Keratinocyte (primary cell): ENCODE data around the gene ABCC11. TPM values are rescaled to one million over a fixed set of nuclear protein-coding genes. Genes with fewer than 3 reads are reported as not detected.

ENCODE experiments used
- DNase-seq: peaks from one replicate; pipeline ENCODE4 v3.0.0-alpha.2; 2011; ENCODE audit warnings: low read depth, missing footprints, low spot score
- FAIRE-seq: peaks from 2 replicates; lab custom pipeline; 2011; peaks lifted over from hg19 to GRCh38; lab: Jason Lieb, UNC
- H2AFZ ChIP-seq: 2 replicates; pipeline ENCODE4 v1.6.0; 2012; ENCODE audit warnings: low read length, control low read depth, inconsistent platforms; ENCODE audit not compliant: control insufficient read depth
- H3K27ac ChIP-seq: 2 replicates; pipeline ENCODE4 v1.5.1; 2011; ENCODE audit warnings: low read length; ENCODE audit not compliant: control insufficient read depth, insufficient read depth
- H3K27me3 ChIP-seq: 3 replicates; pipeline ENCODE4 v1.6.0; 2011; ENCODE audit warnings: low read length; ENCODE audit not compliant: control insufficient read depth, insufficient read depth; ENCODE audit errors: extremely low read depth
- H3K36me3 ChIP-seq, 2 experiments: 2 replicates in 1 of 2; 3 replicates in 1 of 2; pipeline ENCODE4 v1.5.1; 2011; ENCODE audit warnings: low read length in 2 of 2, mild to moderate bottlenecking in 1 of 2; ENCODE audit not compliant: control insufficient read depth in 2 of 2, insufficient read depth in 2 of 2; ENCODE audit errors: extremely low read depth in 1 of 2
- H3K4me1 ChIP-seq: 3 replicates; pipeline ENCODE4 v1.5.1; 2011; ENCODE audit warnings: low read length; ENCODE audit not compliant: control insufficient read depth, insufficient read depth; ENCODE audit errors: extremely low read depth
- H3K4me2 ChIP-seq: 3 replicates; pipeline ENCODE4 v1.6.0; 2011; ENCODE audit warnings: low read depth, low read length; ENCODE audit not compliant: control insufficient read depth, insufficient read depth; ENCODE audit errors: extremely low read depth
- H3K4me3 ChIP-seq, 3 experiments: fragments of 200-600 bp in 1 of 3; sonication (generic) in 1 of 3; 2 replicates in 2 of 3; 3 replicates in 1 of 3; pipeline ENCODE4 v1.5.1; 2011 to 2016; ENCODE audit warnings: low read length in 3 of 3, mild to moderate bottlenecking in 3 of 3, control low read depth in 2 of 3, inconsistent platforms in 1 of 3, low read depth in 1 of 3, mixed read lengths in 1 of 3, mixed run types in 1 of 3, moderate library complexity in 1 of 3; ENCODE audit not compliant: control insufficient read depth in 2 of 3, insufficient read depth in 2 of 3; ENCODE audit errors: extremely low read depth in 1 of 3
- H3K79me2 ChIP-seq: 2 replicates; pipeline ENCODE4 v1.6.0; 2012; ENCODE audit warnings: low read length; ENCODE audit not compliant: control insufficient read depth, insufficient read depth
- H3K9ac ChIP-seq: 3 replicates; pipeline ENCODE4 v1.6.0; 2011; ENCODE audit warnings: low read length; ENCODE audit not compliant: control insufficient read depth, insufficient read depth; ENCODE audit errors: extremely low read depth
- H3K9me1 ChIP-seq: 3 replicates; pipeline ENCODE4 v1.6.0; 2011; ENCODE audit warnings: low read length; ENCODE audit not compliant: control insufficient read depth, insufficient read depth; ENCODE audit errors: extremely low read depth
- H3K9me3 ChIP-seq: 2 replicates; pipeline ENCODE4 v1.5.1; 2012; ENCODE audit warnings: low read depth, low read length; ENCODE audit not compliant: control insufficient read depth
- H4K20me1 ChIP-seq: 3 replicates; pipeline ENCODE4 v1.6.0; 2011; ENCODE audit warnings: low read length; ENCODE audit not compliant: control insufficient read depth, insufficient read depth; ENCODE audit errors: extremely low read depth
- EZH2 ChIP-seq: IDR thresholded peaks from one replicate; pipeline ENCODE4 v1.6.1; 2012; ENCODE audit warnings: inconsistent platforms, mild to moderate bottlenecking, low read length, moderate library complexity
- dilution Hi-C: fragments of 300-500 bp; cut with MboI; formaldehyde crosslinking; loops from one replicate; pipeline ENCODE4 v1.7.0; 2020; ENCODE audit warnings: low sequenced_read_pairs; ENCODE audit not compliant: extremely low pct_ligation_motif_present
- polyA plus RNA-seq, 5 experiments: library from polyadenylated mRNA; depleted of rRNA in 3 of 5; stranded (reverse) in 3 of 5; stranded (forward) in 1 of 5; unstranded in 1 of 5; fragments of >200 nt; gene quantifications; 1 replicate in 1 of 5; 2 replicates in 3 of 5; 3 replicates in 1 of 5; pipeline versions ENCODE4 v1.2.1 to v1.2.3, GENCODE V29; 2011 to 2012; ENCODE audit warnings: missing spikeins in 2 of 5, low read depth in 1 of 5, low replicate concordance in 1 of 5
- TF ChIP-seq, protein P1 (sequence below), 3 experiments: IDR thresholded peaks in 1 of 3; conservative IDR thresholded peaks in 1 of 3; optimal IDR thresholded peaks in 1 of 3; 2 replicates in 2 of 3; 3 replicates in 1 of 3; pipeline versions ENCODE3 to v1.5.1; 2011; ENCODE audit warnings: low read length in 3 of 3, mild to moderate bottlenecking in 3 of 3, moderate library complexity in 2 of 3, control low read depth in 1 of 3, inconsistent platforms in 1 of 3; ENCODE audit not compliant: insufficient read depth in 2 of 3; ENCODE audit errors: extremely low read depth in 1 of 3

ABCC11 gene
- polyA plus RNA-seq, 1 donor (not counting 4 experiments of a cell fraction or from before 2014, with no cell fraction given): 0.33 TPM

DNA sequence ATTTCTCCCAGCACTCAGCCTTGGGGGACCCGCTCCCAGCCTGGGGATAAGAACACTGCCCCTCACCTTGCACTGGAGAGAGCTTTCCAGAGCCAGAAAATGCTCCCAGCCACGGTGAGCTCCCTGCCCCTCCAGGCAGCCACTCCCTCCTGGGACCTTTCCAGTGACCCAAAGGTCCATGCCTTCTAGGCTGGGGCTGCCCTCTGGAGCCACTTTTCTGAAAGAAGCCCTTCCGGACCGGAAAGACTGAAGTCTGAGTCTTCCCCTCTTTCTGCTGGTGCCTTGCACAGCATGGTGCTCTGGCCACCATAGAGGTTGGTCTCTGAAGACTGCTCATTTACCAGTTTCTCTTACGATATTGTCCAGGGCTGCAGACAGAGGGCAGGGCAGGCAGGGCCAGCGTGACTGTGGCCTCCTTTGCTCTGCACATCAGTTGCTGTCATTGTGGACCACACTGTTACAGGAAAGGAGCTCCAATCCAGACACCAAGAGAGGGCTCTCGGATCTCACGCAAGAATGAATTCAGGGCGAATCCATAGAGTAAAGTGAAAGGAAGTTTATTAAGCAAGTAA, 84.4 kb downstream of the ABCC11 start:
- no peaks in the 10 kb centered on the region for H3K79me2 ChIP-seq
- no peak overlapping the region for H3K4me2 ChIP-seq
- H4K20me1 ChIP-seq: no peaks in the 10 kb centered on the region
- no peak for DNase-seq
- no peaks in the 10 kb centered on the region for H3K27me3 ChIP-seq
- no peaks in the 10 kb centered on the region for H3K36me3 ChIP-seq
- no peak overlapping the region for H3K9ac ChIP-seq
- no peak overlapping the region for H3K4me3 ChIP-seq
- dilution Hi-C loops: no loop called here
- H3K27ac ChIP-seq: no peak overlapping the region
- H3K9me3 ChIP-seq: no peaks in the 10 kb centered on the region
- TF ChIP-seq, protein P1, sequence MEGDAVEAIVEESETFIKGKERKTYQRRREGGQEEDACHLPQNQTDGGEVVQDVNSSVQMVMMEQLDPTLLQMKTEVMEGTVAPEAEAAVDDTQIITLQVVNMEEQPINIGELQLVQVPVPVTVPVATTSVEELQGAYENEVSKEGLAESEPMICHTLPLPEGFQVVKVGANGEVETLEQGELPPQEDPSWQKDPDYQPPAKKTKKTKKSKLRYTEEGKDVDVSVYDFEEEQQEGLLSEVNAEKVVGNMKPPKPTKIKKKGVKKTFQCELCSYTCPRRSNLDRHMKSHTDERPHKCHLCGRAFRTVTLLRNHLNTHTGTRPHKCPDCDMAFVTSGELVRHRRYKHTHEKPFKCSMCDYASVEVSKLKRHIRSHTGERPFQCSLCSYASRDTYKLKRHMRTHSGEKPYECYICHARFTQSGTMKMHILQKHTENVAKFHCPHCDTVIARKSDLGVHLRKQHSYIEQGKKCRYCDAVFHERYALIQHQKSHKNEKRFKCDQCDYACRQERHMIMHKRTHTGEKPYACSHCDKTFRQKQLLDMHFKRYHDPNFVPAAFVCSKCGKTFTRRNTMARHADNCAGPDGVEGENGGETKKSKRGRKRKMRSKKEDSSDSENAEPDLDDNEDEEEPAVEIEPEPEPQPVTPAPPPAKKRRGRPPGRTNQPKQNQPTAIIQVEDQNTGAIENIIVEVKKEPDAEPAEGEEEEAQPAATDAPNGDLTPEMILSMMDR (optimal IDR thresholded peaks at IDR 0.05 in 1 of 3, IDR thresholded peaks at IDR 0.05 in 1 of 3, conservative IDR thresholded peaks at IDR 0.05 in 1 of 3; ENCODE audit: extremely low read depth in 1 of 3, insufficient read depth in 2 of 3, low read length in 3 of 3): no peak
- no peak for TF ChIP-seq EZH2
- peaks cover 4% of the 10 kb centered on the region for H3K4me1 ChIP-seq
- H3K9me1 ChIP-seq: no peaks in the 10 kb centered on the region
- no peak for FAIRE-seq
- H2AFZ ChIP-seq: no peak overlapping the region

DNA sequence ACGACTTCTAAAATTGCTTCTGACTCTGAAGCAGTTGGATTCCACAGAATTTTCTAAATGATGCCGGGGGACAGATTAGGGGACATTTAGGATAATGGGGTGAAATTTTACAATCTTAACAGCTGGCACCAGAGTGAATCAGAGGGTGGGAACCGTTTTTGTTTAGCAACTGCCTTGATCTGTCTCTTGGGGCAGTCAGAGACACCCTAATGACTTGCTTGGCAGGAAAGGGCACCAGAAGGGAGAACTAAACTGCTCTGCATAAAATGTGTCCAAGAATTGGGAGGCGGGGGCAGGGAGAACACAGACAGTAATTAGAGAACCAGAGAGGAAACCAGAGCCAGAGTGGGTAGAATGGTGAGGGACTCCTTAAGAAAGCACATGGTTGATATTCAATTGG, 85.4 kb downstream of the ABCC11 start:
- TF ChIP-seq, protein P1 (optimal IDR thresholded peaks at IDR 0.05 in 1 of 3, IDR thresholded peaks at IDR 0.05 in 1 of 3, conservative IDR thresholded peaks at IDR 0.05 in 1 of 3; ENCODE audit: extremely low read depth in 1 of 3, insufficient read depth in 2 of 3, low read length in 3 of 3): no peak
- TF ChIP-seq EZH2: no peak
- H3K9me3 ChIP-seq: no peaks in the 10 kb centered on the region
- H3K4me2 ChIP-seq: no peak overlapping the region
- FAIRE-seq (no peak), DNase-seq (no peak)
- H4K20me1 ChIP-seq: no peaks in the 10 kb centered on the region
- H3K9me1 ChIP-seq: no peaks in the 10 kb centered on the region
- H3K9ac ChIP-seq: no peak overlapping the region
- H3K4me3 ChIP-seq: no peak overlapping the region
- dilution Hi-C loops: no loop called here
- H3K36me3 ChIP-seq: no peaks in the 10 kb centered on the region
- H3K27ac ChIP-seq: no peak overlapping the region
- peaks cover 8% of the 10 kb centered on the region for H3K4me1 ChIP-seq
- no peaks in the 10 kb centered on the region for H3K79me2 ChIP-seq
- no peaks in the 10 kb centered on the region for H3K27me3 ChIP-seq
- no peak overlapping the region for H2AFZ ChIP-seq
